PFSK-1 (cell line): ENCODE measurements around the gene EIF3J.

Source experiments
- POLR2AphosphoS5 ChIP-seq: IDR thresholded peaks from 2 replicates; pipeline ENCODE4 v1.6.1; 2012; ENCODE audit warnings: low read depth, mild to moderate bottlenecking, control low read depth, low read length, moderate library complexity
- REST ChIP-seq, 2 experiments: IDR thresholded peaks; 2 replicates each; pipeline versions ENCODE4 v1.6.1 to v1.8.0; 2011 to 2012; ENCODE audit warnings: low read depth in 2 of 2, low read length in 2 of 2, control low read depth in 1 of 2, inconsistent platforms in 1 of 2, mild to moderate bottlenecking in 1 of 2, moderate library complexity in 1 of 2; ENCODE audit not compliant: insufficient read depth in 1 of 2
- SIN3A ChIP-seq: IDR thresholded peaks from 2 replicates; pipeline ENCODE4 v1.6.1; 2012; ENCODE audit warnings: mild to moderate bottlenecking, low read length, moderate library complexity, borderline replicate concordance; ENCODE audit not compliant: insufficient read depth

GRCh38 chr15:44603126-44603525 is 66.2 kb downstream of the EIF3J start:
- TF ChIP-seq REST (IDR thresholded peaks at IDR 0.05; ENCODE audit: insufficient read depth in 1 of 2, low read depth in 2 of 2, low read length in 2 of 2) = no peak
- no peak for TF ChIP-seq POLR2AphosphoS5
- no peak for TF ChIP-seq SIN3A
